K562 (cell line): ENCODE measurements around the gene HBM.

Experiments used
- BCL6 ChIP-seq: fragments of 250-450 bp; sonication (Bioruptor Pico); IDR thresholded peaks from 2 replicates; pipeline ENCODE4 v1.4.0; 2020
- EZH2 ChIP-seq: IDR thresholded peaks from 2 replicates; pipeline ENCODE4 v1.6.1; 2012; ENCODE audit warnings: low read depth, mild to moderate bottlenecking, inconsistent platforms, low read length, borderline replicate concordance
- MAZ ChIP-seq, 2 experiments: fragments of 450-650 bp in 1 of 2; sonication (generic) in 1 of 2; formaldehyde crosslinking; IDR thresholded peaks in 1 of 2; conservative IDR thresholded peaks in 1 of 2; 2 replicates each; pipeline versions ENCODE4 v1.4.0 to v1.5.0; 2020; ENCODE audit warnings: mild to moderate bottlenecking in 1 of 2, missing genetic modification reagents in 1 of 2
- U2AF2 ChIP-seq: fragments of 200-400 bp; formaldehyde crosslinking; optimal IDR thresholded peaks from 2 replicates; pipeline ENCODE3; 2017; ENCODE audit warnings: low read depth, mild to moderate bottlenecking, low read length
- TF ChIP-seq, protein P1 (sequence below): fragments of 250-450 bp; sonication (Bioruptor Pico); IDR thresholded peaks from 2 replicates; pipeline ENCODE4 v1.4.0; 2020; ENCODE audit warnings: mild to moderate bottlenecking
- TF ChIP-seq, protein P2 (sequence below): IDR thresholded peaks from 2 replicates; pipeline ENCODE4 v1.6.1; 2016; ENCODE audit warnings: missing genetic modification characterization, missing compliant biosample characterization

DNA sequence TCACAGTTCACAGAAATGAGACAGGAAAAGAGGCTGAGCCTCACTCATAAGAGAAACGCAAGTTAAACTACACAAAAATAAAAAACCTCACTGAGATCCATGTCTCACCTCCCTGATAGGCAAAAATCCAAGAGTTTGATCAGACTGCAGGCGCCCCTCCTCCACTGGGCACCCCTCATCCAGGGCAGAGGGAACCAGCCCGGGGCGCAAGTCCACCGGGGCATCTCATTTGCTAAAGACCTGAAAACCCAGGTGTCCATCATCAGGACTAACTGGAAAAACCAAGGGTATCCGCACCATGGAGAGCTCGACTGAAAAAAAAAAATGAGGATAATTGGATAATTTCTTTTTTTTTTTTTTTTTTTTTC lies 10.8 kb upstream of the HBM start:
- TF ChIP-seq, protein P1, sequence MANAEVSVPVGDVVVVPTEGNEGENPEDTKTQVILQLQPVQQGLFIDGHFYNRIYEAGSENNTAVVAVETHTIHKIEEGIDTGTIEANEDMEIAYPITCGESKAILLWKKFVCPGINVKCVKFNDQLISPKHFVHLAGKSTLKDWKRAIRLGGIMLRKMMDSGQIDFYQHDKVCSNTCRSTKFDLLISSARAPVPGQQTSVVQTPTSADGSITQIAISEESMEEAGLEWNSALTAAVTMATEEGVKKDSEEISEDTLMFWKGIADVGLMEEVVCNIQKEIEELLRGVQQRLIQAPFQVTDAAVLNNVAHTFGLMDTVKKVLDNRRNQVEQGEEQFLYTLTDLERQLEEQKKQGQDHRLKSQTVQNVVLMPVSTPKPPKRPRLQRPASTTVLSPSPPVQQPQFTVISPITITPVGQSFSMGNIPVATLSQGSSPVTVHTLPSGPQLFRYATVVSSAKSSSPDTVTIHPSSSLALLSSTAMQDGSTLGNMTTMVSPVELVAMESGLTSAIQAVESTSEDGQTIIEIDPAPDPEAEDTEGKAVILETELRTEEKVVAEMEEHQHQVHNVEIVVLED (CRISPR knock-in tag): no peak
- TF ChIP-seq, protein P2, sequence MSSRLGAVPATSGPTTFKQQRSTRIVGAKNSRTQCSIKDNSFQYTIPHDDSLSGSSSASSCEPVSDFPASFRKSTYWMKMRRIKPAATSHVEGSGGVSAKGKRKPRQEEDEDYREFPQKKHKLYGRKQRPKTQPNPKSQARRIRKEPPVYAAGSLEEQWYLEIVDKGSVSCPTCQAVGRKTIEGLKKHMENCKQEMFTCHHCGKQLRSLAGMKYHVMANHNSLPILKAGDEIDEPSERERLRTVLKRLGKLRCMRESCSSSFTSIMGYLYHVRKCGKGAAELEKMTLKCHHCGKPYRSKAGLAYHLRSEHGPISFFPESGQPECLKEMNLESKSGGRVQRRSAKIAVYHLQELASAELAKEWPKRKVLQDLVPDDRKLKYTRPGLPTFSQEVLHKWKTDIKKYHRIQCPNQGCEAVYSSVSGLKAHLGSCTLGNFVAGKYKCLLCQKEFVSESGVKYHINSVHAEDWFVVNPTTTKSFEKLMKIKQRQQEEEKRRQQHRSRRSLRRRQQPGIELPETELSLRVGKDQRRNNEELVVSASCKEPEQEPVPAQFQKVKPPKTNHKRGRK (tag): no peak
- TF ChIP-seq EZH2 (no peak), U2AF2 (no peak), MAZ (CRISPR knock-in tag; conservative IDR thresholded peaks at IDR 0.05 in 1 of 2, IDR thresholded peaks at IDR 0.05 in 1 of 2) (no peak), BCL6 (no peak)
